HG03039 (cell line): Measurements from ENCODE around the gene RNLS.

ENCODE experiments used
- ATAC-seq: cut with Tn5 transposase; IDR thresholded peaks from one replicate; pipeline ENCODE4 v1.9.1; 2021; ENCODE audit warnings: mild to moderate bottlenecking, moderate library complexity; ENCODE audit not compliant: unreplicated experiment

The RNLS gene

GRCh38 chr10:88439932-88440331 lies 143.2 kb downstream of the RNLS start:
- ATAC-seq: no peak

- ATAC-seq: no peak
Observed at GRCh38 chr10:88437411-88437810, 145.7 kb downstream of the RNLS start.

GRCh38 chr10:88433565-88434186 lies 149.4 kb downstream of the RNLS start:
- no peak for ATAC-seq

GRCh38 chr10:88431103-88431502 lies 152.0 kb downstream of the RNLS start:
- ATAC-seq: no peak

GRCh38 chr10:88428976-88429375 lies 154.1 kb downstream of the RNLS start:
- no peak for ATAC-seq

GRCh38 chr10:88428442-88428841 lies 154.7 kb downstream of the RNLS start:
- ATAC-seq: no peak

- ATAC-seq: no peak
Observed at GRCh38 chr10:88427024-88427423, 156.1 kb downstream of the RNLS start.

GRCh38 chr10:88424881-88425280 lies 158.2 kb downstream of the RNLS start:
- no peak for ATAC-seq

GRCh38 chr10:88423732-88424131 lies 159.4 kb downstream of the RNLS start:
- no peak for ATAC-seq

GRCh38 chr10:88421590-88421989 lies 161.5 kb downstream of the RNLS start:
- no peak for ATAC-seq

- ATAC-seq: no peak
Observed at GRCh38 chr10:88418871-88419270, 164.2 kb downstream of the RNLS start.

GRCh38 chr10:88417387-88418030 lies 165.6 kb downstream of the RNLS start:
- no peak for ATAC-seq

GRCh38 chr10:88416801-88417200 lies 166.3 kb downstream of the RNLS start:
- no peak for ATAC-seq

GRCh38 chr10:88415533-88416130 lies 167.5 kb downstream of the RNLS start:
- no peak for ATAC-seq

- ATAC-seq: no peak
Observed at GRCh38 chr10:88413412-88413811, 169.7 kb downstream of the RNLS start.

- ATAC-seq: no peak
Observed at GRCh38 chr10:88411772-88412349, 171.3 kb downstream of the RNLS start.

- no peak for ATAC-seq
Observed at GRCh38 chr10:88409824-88410223, 173.3 kb downstream of the RNLS start.

- ATAC-seq: no peak
Observed at GRCh38 chr10:88409236-88409635, 173.9 kb downstream of the RNLS start.

GRCh38 chr10:88408096-88408495 lies 175.0 kb downstream of the RNLS start:
- no peak for ATAC-seq

GRCh38 chr10:88404133-88404532 lies 179.0 kb downstream of the RNLS start:
- ATAC-seq: no peak

GRCh38 chr10:88401671-88402347 lies 181.3 kb downstream of the RNLS start:
- ATAC-seq: no peak

- ATAC-seq: no peak
Observed at GRCh38 chr10:88399240-88399639, 183.9 kb downstream of the RNLS start.
